ENCODE data around the gene ZNF883.
"Not testable (repeated sequence)": the region's sequence is repeated elsewhere in the genome, so short reads cannot be mapped to it uniquely, and the experiment has no call there.

Gene ZNF883

GRCh38 chr9:113011911-113012381 lies at the start of gene ZNF883:
TSS of gene ZNF883 (minus strand) at chr9:113012192.
- peak in 1 of 3 donors; percentile 14 for DNase-seq (ENCODE audit: low read depth in 2 of 3, low spot score in 1 of 3)

- DNase-seq (ENCODE audit: low read depth in 2 of 3, low spot score in 1 of 3): not testable (repeated sequence)
These were observed 49.3 kb upstream of the ZNF883 start for GRCh38 chr9:113061072-113061850.

- not testable (repeated sequence) for DNase-seq (ENCODE audit: low read depth in 2 of 3, low spot score in 1 of 3)
These were observed 47.7 kb upstream of the ZNF883 start for GRCh38 chr9:113059581-113060284.

GRCh38 chr9:113057193-113057592 lies 45.2 kb upstream of the ZNF883 start:
- no peak for DNase-seq (ENCODE audit: low read depth in 2 of 3, low spot score in 1 of 3)

- peak; percentile 56 to 67 (median 63) for DNase-seq (ENCODE audit: low read depth in 2 of 3, low spot score in 1 of 3)
These were observed 44.5 kb upstream of the ZNF883 start, which contains the start of gene ZFP37 for GRCh38 chr9:113056191-113057106. TSS of gene ZFP37 (minus strand) at chr9:113056724. CDS start at chr9:113056688, 36 bp downstream.

GRCh38 chr9:113042884-113043657 lies 31.1 kb upstream of the ZNF883 start:
- no peak for DNase-seq (ENCODE audit: low read depth in 2 of 3, low spot score in 1 of 3)

- DNase-seq (ENCODE audit: low read depth in 2 of 3, low spot score in 1 of 3): no peak
These were observed 14.2 kb upstream of the ZNF883 start for GRCh38 chr9:113026200-113026599.

GRCh38 chr9:113018247-113018646 lies 6.3 kb upstream of the ZNF883 start:
- DNase-seq (ENCODE audit: low read depth in 2 of 3, low spot score in 1 of 3): no peak

- no peak for DNase-seq (ENCODE audit: low read depth in 2 of 3, low spot score in 1 of 3)
These were observed 500 bp upstream of the ZNF883 start for GRCh38 chr9:113012492-113012891.

GRCh38 chr9:113005777-113006176 lies 6.2 kb downstream of the ZNF883 start:
- DNase-seq (ENCODE audit: low read depth in 2 of 3, low spot score in 1 of 3): no peak

- no peak for DNase-seq (ENCODE audit: low read depth in 2 of 3, low spot score in 1 of 3)
These were observed 14.6 kb downstream of the ZNF883 start for GRCh38 chr9:112997236-112997941.

GRCh38 chr9:112971415-112971814 lies 40.6 kb downstream of the ZNF883 start:
- no peak for DNase-seq (ENCODE audit: low read depth in 2 of 3, low spot score in 1 of 3)

GRCh38 chr9:112970939-112971338 lies 41.1 kb downstream of the ZNF883 start:
- DNase-seq (ENCODE audit: low read depth in 2 of 3, low spot score in 1 of 3): no peak

- no peak for DNase-seq (ENCODE audit: low read depth in 2 of 3, low spot score in 1 of 3)
These were observed 42.3 kb downstream of the ZNF883 start for GRCh38 chr9:112969730-112970129.

GRCh38 chr9:112955550-112955949 lies 56.4 kb downstream of the ZNF883 start:
- DNase-seq (ENCODE audit: low read depth in 2 of 3, low spot score in 1 of 3): no peak

GRCh38 chr9:112945620-112946208 lies 66.3 kb downstream of the ZNF883 start:
- no peak for DNase-seq (ENCODE audit: low read depth in 2 of 3, low spot score in 1 of 3)

- no peak for DNase-seq (ENCODE audit: low read depth in 2 of 3, low spot score in 1 of 3)
These were observed 72.6 kb downstream of the ZNF883 start for GRCh38 chr9:112939418-112939817.

GRCh38 chr9:112933696-112934095 lies 78.3 kb downstream of the ZNF883 start:
- DNase-seq (ENCODE audit: low read depth in 2 of 3, low spot score in 1 of 3): no peak

GRCh38 chr9:112925058-112925641 lies 86.8 kb downstream of the ZNF883 start:
- peak in 1 of 3 donors; percentile 3 for DNase-seq (ENCODE audit: low read depth in 2 of 3, low spot score in 1 of 3)

Data from stimulated activated CD4-positive, alpha-beta T cell treated with anti-CD3 and anti-CD28 coated beads, Interleukin-12 subunit alpha, Interleukin-12 subunit beta, amount 100 ng/mL, for 48 hours (primary cell).